K562 (cell line): ENCODE data around the gene NEB. TPM values are rescaled to one million over a fixed set of nuclear protein-coding genes. Genes with fewer than 3 reads are reported as not detected.

Experiments
- HOXB6 ChIP-seq: fragments of 250-450 bp; sonication (Bioruptor Pico); IDR thresholded peaks from 2 replicates; pipeline ENCODE4 v1.5.1; 2022; ENCODE audit warnings: mild to moderate bottlenecking, borderline replicate concordance
- polyA plus RNA-seq, 8 experiments: library from polyadenylated mRNA; depleted of rRNA in 4 of 8; stranded (reverse) in 5 of 8; unstranded in 3 of 8; fragments of >200 nt; fragmentation: Nextera tagmentation in 2 of 8; fragmentation: Illumina TruSeq in 1 of 8; extraction: Ambion mirVana in 2 of 8; extraction: Trizol in 1 of 8; gene quantifications; 2 replicates each; pipeline versions ENCODE4 v1.2.1 to v1.2.3, GENCODE V29; 2011 to 2014; ENCODE audit warnings: inconsistent platforms in 1 of 8, missing spikeins in 1 of 8
- total RNA-seq, 7 experiments: library from RNA; depleted of rRNA in 6 of 7; stranded (reverse); fragments of >200 nt in 6 of 7; fragmentation: Illumina TruSeq in 2 of 7; extraction: Trizol in 2 of 7; gene quantifications; 2 replicates each; pipeline versions ENCODE4 v1.2.1 to v1.2.3, GENCODE V29; 2011 to 2021; ENCODE audit warnings: low replicate concordance in 1 of 7
- TF ChIP-seq, protein P1 (sequence below): fragments of 250-450 bp; sonication (Bioruptor Pico); IDR thresholded peaks from 2 replicates; pipeline ENCODE4 v1.5.0; 2021; ENCODE audit warnings: mild to moderate bottlenecking, moderate library complexity
- TF ChIP-seq, protein P2 (sequence below): fragments of 450-650 bp; formaldehyde crosslinking; IDR thresholded peaks from 2 replicates; pipeline ENCODE4 v1.4.0; 2022; ENCODE audit warnings: missing genetic modification characterization
- TF ChIP-seq, protein P3 (sequence below): sonication (generic); formaldehyde crosslinking; IDR thresholded peaks from 2 replicates; pipeline ENCODE4 v1.8.0; 2022; ENCODE audit warnings: mild to moderate bottlenecking, low read depth, missing genetic modification reagents
- TF ChIP-seq, protein P4 (sequence below): sonication (generic); formaldehyde crosslinking; IDR thresholded peaks from 2 replicates; pipeline ENCODE4 v1.8.0; 2022; ENCODE audit warnings: mild to moderate bottlenecking, missing genetic modification reagents, borderline replicate concordance

Gene NEB
- total and polyA plus RNA-seq, 9 of the 15 experiments (the other 6 are each of a cell fraction or from before 2014, with no cell fraction given) = 1.7 to 3.8 (median 2.9) TPM

DNA sequence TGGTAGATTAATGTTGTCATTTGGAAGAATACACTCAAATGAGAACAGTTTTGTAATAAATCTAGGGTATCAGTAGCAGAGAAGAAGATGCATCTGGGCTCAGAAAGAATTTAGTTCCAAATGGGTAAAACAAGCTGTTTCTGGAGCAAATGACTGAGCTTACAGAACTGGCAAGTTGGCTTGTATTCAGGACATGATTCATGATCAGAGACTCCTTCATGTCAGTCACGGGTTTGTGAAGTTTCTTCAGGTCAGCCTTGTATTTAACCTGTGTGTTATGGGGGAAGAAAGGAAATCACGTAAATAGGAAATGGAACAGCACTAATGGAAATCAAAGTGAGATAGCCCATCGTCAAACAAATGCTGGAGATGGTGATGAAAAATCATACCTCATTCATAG, 215.5 kb downstream of the NEB start (continued):
- TF ChIP-seq, protein P1, sequence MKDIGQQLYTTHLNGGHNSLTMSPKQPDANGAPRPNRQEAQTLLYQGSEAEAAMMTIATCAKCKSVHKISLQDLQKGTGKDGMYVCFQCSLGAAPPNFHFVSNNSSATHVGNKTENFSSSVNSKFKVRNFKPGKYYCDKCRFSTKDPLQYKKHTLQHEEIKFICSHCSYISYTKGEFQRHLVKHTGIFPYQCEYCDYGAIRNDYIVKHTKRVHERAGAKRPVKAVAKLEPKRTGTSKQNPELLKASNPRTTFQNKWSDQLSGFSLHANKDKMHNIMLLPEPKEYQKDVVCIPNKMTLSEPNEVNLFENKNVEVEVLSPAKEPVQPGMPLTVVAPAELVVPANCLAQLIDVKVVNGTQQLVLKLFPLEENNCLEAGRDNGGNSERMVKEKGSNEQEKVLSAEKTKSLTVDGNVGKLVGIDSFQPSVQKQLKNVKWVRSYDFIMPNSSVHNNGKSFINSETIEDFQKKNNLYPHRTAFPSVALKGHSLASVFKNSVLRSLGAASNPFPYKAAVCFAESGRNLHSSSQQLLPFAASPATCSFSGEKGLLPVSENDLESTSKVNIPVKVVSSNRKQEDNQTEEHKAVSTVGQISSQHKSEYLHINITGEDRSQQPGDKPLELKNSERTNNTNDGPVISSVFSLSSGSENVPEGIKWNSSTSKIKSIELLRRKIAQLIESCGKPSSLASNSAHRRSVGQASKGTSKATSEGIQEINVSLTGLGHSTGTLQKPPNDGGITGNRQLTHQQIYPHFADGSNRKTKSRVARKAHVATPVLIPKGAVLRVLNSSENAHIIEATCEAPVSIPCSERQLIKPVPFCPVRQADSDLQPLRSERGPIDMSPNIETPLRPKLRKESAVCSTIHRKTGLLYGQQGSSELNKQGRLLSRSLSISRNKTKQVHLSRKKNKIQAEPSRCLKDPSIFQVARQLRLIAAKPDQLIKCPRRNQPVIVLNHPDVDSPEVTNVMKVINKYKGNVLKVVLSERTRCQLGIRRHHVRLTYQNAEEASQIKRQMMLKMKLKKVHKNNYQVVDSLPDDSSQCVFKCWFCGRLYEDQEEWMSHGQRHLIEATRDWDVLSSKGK (CRISPR knock-in tag) = no peak
- TF ChIP-seq, protein P2, sequence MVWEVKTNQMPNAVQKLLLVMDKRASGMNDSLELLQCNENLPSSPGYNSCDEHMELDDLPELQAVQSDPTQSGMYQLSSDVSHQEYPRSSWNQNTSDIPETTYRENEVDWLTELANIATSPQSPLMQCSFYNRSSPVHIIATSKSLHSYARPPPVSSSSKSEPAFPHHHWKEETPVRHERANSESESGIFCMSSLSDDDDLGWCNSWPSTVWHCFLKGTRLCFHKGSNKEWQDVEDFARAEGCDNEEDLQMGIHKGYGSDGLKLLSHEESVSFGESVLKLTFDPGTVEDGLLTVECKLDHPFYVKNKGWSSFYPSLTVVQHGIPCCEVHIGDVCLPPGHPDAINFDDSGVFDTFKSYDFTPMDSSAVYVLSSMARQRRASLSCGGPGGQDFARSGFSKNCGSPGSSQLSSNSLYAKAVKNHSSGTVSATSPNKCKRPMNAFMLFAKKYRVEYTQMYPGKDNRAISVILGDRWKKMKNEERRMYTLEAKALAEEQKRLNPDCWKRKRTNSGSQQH (CRISPR knock-in tag) = no peak
- no peak for TF ChIP-seq HOXB6
- TF ChIP-seq, protein P3, sequence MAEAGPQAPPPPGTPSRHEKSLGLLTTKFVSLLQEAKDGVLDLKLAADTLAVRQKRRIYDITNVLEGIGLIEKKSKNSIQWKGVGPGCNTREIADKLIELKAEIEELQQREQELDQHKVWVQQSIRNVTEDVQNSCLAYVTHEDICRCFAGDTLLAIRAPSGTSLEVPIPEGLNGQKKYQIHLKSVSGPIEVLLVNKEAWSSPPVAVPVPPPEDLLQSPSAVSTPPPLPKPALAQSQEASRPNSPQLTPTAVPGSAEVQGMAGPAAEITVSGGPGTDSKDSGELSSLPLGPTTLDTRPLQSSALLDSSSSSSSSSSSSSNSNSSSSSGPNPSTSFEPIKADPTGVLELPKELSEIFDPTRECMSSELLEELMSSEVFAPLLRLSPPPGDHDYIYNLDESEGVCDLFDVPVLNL (CRISPR knock-in tag) = no peak
- TF ChIP-seq, protein P4, sequence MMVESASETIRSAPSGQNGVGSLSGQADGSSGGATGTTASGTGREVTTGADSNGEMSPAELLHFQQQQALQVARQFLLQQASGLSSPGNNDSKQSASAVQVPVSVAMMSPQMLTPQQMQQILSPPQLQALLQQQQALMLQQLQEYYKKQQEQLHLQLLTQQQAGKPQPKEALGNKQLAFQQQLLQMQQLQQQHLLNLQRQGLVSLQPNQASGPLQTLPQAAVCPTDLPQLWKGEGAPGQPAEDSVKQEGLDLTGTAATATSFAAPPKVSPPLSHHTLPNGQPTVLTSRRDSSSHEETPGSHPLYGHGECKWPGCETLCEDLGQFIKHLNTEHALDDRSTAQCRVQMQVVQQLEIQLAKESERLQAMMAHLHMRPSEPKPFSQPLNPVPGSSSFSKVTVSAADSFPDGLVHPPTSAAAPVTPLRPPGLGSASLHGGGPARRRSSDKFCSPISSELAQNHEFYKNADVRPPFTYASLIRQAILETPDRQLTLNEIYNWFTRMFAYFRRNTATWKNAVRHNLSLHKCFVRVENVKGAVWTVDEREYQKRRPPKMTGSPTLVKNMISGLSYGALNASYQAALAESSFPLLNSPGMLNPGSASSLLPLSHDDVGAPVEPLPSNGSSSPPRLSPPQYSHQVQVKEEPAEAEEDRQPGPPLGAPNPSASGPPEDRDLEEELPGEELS (CRISPR knock-in tag) = no peak
